Astrocyte (in vitro differentiated cells and primary cell): ENCODE data around the gene BRINP2.

ENCODE experiments used
- EZH2 ChIP-seq: IDR thresholded peaks from 2 replicates; pipeline ENCODE4 v1.6.1; 2012; ENCODE audit warnings: mild to moderate bottlenecking, low read length, inconsistent platforms; ENCODE audit not compliant: insufficient read depth
- TF ChIP-seq, protein P1 (sequence below): IDR thresholded peaks from 2 replicates; pipeline ENCODE4 v1.5.1; 2011; ENCODE audit warnings: low read depth, mild to moderate bottlenecking, inconsistent platforms, low read length, moderate library complexity; ENCODE audit not compliant: insufficient read depth

DNA sequence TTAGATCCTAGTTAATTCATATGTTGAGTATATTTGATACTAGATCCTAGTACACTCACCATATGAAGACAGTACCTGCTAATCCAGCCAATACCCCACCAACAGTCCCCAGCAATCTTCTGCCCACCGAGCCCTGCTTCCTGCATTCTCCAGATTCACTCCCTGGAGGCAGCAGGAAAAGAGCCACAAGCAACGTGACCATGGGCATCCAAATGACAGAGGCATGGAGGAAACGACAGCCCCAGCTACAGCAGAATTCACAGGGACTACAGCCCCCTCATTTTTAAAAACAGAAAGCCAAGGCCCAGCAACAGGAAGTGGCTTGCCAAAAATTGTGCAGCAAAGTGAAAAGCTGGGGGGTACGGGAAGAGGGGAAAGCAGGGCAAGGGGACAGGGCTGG is 35.5 kb upstream of the BRINP2 start:
- TF ChIP-seq, protein P1, sequence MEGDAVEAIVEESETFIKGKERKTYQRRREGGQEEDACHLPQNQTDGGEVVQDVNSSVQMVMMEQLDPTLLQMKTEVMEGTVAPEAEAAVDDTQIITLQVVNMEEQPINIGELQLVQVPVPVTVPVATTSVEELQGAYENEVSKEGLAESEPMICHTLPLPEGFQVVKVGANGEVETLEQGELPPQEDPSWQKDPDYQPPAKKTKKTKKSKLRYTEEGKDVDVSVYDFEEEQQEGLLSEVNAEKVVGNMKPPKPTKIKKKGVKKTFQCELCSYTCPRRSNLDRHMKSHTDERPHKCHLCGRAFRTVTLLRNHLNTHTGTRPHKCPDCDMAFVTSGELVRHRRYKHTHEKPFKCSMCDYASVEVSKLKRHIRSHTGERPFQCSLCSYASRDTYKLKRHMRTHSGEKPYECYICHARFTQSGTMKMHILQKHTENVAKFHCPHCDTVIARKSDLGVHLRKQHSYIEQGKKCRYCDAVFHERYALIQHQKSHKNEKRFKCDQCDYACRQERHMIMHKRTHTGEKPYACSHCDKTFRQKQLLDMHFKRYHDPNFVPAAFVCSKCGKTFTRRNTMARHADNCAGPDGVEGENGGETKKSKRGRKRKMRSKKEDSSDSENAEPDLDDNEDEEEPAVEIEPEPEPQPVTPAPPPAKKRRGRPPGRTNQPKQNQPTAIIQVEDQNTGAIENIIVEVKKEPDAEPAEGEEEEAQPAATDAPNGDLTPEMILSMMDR = no peak
- no peak for TF ChIP-seq EZH2
